IPS-20b (cell line): ENCODE data around the gene OTUD6A.

Experiments used
- H3K27ac ChIP-seq: one replicate; pipeline ENCODE4 v1.5.1; 2013; ENCODE audit warnings: low read length
- H3K27me3 ChIP-seq: 2 replicates; pipeline ENCODE4 v1.6.1; 2013; ENCODE audit warnings: mild to moderate bottlenecking, low read length, inconsistent platforms; ENCODE audit not compliant: insufficient read depth
- H3K36me3 ChIP-seq: 2 replicates; pipeline ENCODE4 v1.6.1; 2013; ENCODE audit warnings: low read depth, mild to moderate bottlenecking, inconsistent platforms, low read length, moderate library complexity; ENCODE audit not compliant: insufficient read depth
- H3K4me1 ChIP-seq: 2 replicates; pipeline ENCODE4 v1.6.1; 2013; ENCODE audit warnings: mild to moderate bottlenecking, control low read depth, inconsistent platforms, low read length, moderate library complexity; ENCODE audit not compliant: insufficient read depth
- H3K4me3 ChIP-seq: 2 replicates; pipeline ENCODE4 v1.5.1; 2013; ENCODE audit warnings: mild to moderate bottlenecking, low read length, inconsistent platforms
- H3K9ac ChIP-seq: 2 replicates; pipeline ENCODE4 v1.6.1; 2013; ENCODE audit warnings: low read depth, mild to moderate bottlenecking, inconsistent platforms, low read length, moderate library complexity
- H3K9me3 ChIP-seq: 2 replicates; pipeline ENCODE4 v1.6.1; 2013; ENCODE audit warnings: mild to moderate bottlenecking, low read depth, low read length, inconsistent platforms; ENCODE audit not compliant: insufficient read depth

The OTUD6A gene, protein sequence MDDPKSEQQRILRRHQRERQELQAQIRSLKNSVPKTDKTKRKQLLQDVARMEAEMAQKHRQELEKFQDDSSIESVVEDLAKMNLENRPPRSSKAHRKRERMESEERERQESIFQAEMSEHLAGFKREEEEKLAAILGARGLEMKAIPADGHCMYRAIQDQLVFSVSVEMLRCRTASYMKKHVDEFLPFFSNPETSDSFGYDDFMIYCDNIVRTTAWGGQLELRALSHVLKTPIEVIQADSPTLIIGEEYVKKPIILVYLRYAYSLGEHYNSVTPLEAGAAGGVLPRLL

DNA sequence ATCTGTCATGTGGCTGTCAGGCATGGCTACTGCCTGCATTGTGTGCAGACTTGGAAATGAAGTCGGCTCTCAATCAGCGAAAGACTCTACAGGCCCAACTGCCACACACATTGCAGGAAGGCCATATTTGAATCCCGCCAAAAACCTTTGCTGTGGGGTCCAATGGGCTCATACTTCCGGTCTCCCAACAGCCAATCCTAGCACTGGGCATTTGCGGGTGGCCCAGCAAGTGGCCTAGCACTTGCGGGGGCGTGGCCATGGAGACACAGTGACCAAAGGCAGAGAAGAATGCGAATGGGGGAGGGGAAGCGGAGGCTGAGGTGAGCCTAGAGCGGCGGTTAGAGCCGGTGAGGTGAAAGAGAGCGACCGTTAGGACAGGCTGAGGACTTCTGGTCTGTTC is at the start of gene OTUD6A:
Gene OTUD6A (plus strand): TSS at position 382 of the 400 bp plus-strand sequence. CDS start 68 bp downstream, outside the sequence.
- Histone ChIP-seq H3K4me3 (no peak within 1 kb of the TSS), H3K27ac (no peak within 1 kb of the TSS), H3K4me1 (no peaks in the 10 kb centered on the region), H3K36me3 (no peaks in the 10 kb centered on the region), H3K27me3 (no peaks in the 10 kb centered on the region), H3K9me3 (no peaks in the 10 kb centered on the region), H3K9ac (no peak within 1 kb of the TSS)

DNA sequence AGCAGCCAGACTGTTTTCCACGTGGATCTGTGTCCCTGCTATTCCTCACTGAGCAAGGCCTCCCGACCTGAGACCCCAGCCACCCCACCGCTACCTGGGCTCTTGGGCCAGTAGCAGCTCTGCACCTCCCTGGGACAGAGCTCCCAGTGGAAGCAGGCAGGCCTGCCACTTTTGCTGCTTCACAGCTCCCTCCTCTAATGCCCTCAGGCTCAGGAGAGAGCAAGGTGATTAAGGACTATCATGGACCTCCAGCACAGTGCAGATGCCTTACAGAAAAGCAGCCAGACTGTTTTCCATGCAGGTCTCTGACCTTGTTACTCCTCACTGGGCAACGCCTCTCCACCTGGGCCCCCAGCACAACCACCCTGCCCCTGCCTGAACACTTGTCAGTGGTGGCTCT is 49.5 kb upstream of the OTUD6A start:
- Histone ChIP-seq H3K9ac (no peak overlapping the region), H3K27ac (no peak overlapping the region), H3K4me1 (no peaks in the 10 kb centered on the region), H3K27me3 (no peaks in the 10 kb centered on the region), H3K4me3 (no peak overlapping the region), H3K9me3 (no peaks in the 10 kb centered on the region), H3K36me3 (no peaks in the 10 kb centered on the region)

DNA sequence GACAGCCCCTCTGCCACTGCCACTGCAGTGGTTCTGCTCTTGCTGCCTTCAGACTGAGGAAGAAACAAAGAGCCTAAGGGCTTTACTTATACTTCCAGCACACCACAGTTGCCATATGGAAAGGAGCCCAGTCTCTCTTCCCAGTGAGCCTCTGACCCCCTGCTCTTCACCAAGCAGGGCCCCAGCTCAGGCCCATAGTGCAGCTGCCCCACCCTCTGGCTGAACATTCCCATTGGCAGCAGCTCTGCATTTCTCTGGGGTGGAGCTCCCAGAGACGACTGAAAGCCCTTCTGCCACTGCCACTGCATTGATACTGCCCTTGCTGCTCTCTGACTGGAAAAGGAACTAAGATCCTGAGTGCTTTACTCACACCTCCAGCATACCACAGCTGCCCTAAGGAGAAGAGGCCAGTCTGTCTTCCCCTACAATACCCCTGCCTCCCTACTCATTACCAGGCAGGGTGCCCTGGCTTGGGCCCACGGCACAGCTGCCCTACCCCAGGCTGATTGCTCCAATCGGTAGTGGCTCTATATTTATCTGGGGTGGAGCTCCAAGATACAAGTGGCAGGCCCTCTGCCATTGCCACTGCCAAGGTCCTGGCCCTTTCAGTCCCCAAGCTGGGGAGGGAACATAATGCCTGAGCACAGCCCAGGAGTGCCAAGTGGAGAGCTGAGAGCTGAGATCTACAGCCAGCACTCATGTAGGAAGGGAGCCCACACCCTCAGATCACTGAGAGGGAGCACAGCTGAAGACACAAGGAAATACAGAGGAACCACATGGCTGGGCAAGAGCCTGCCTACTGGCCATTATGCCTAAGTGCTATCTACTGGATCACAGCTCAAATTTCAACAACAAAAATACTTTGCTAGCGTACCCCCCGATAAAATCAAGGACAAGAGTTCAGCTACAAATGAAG is 48.5 kb upstream of the OTUD6A start:
- Histone ChIP-seq H3K36me3 (no peaks in the 10 kb centered on the region), H3K9me3 (no peaks in the 10 kb centered on the region), H3K27me3 (no peaks in the 10 kb centered on the region), H3K9ac (no peak overlapping the region), H3K4me1 (no peaks in the 10 kb centered on the region), H3K27ac (no peak overlapping the region), H3K4me3 (no peak overlapping the region)

DNA sequence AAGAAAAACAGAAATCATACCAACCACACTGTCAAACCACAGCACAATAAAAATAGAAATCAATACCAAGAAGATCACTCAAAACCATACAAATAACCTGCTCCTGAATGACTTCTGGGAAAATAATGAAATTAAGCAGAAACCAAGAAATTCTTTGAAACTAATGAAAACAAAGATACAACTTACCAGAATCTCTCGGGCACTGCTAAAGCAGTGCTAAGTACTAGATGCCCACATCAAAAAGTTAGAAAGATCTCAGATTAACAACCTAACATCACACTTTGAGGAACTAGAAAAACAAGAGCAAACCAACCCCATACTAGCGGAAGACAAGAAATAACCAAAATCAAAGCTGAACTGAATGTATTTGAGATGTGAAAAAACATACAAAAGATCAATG is 45.7 kb upstream of the OTUD6A start:
- H3K36me3 ChIP-seq: no peaks in the 10 kb centered on the region
- H3K9ac ChIP-seq: no peak overlapping the region
- H3K9me3 ChIP-seq: no peaks in the 10 kb centered on the region
- H3K4me1 ChIP-seq: no peaks in the 10 kb centered on the region
- no peak overlapping the region for H3K27ac ChIP-seq
- no peaks in the 10 kb centered on the region for H3K27me3 ChIP-seq
- no peak overlapping the region for H3K4me3 ChIP-seq

DNA sequence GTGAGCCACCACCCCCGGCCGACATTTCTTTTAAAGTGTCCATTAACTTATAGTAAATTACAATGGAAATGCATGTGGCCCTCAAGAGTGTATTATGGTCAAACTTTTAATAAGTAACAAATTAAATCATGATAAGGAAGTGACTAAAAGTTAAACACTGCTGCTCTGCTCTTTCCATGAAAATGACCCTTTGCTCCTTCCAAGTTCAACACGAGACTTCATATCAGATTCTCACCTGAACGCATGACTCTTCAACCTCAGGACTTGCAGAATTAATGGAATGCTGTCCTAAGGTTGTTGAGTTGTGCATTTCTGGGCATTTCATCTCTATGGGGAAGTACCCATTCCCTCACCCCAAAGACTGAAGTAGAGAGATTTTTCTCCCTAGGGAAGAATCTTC is 39.6 kb upstream of the OTUD6A start:
- no peaks in the 10 kb centered on the region for H3K4me1 ChIP-seq
- no peaks in the 10 kb centered on the region for H3K27me3 ChIP-seq
- no peaks in the 10 kb centered on the region for H3K9me3 ChIP-seq
- H3K27ac ChIP-seq: no peak overlapping the region
- H3K36me3 ChIP-seq: no peaks in the 10 kb centered on the region
- H3K4me3 ChIP-seq: no peak overlapping the region
- no peak overlapping the region for H3K9ac ChIP-seq

DNA sequence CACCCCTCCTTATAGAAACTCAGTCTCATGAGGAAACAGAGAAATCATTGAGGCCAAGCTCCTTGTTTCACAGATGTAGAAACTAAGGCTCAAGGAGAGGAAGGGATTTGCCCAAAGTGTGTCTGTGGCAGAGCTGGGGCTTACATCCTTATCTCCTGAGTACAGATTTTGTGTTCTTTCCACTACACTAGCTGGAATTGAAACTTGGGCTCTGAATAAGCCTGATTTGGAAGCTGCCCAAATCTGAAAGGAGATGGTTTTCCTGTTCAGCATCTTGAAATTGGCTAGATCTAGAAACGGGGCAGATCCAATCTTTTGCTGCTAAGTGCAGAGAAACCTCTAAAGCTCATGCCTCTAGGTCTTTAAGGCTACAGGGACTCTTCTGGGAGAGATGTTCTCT is 36.8 kb upstream of the OTUD6A start:
- Histone ChIP-seq H3K27ac (no peak overlapping the region), H3K36me3 (no peaks in the 10 kb centered on the region), H3K4me3 (no peak overlapping the region), H3K9me3 (no peaks in the 10 kb centered on the region), H3K27me3 (no peaks in the 10 kb centered on the region), H3K4me1 (no peaks in the 10 kb centered on the region), H3K9ac (no peak overlapping the region)

DNA sequence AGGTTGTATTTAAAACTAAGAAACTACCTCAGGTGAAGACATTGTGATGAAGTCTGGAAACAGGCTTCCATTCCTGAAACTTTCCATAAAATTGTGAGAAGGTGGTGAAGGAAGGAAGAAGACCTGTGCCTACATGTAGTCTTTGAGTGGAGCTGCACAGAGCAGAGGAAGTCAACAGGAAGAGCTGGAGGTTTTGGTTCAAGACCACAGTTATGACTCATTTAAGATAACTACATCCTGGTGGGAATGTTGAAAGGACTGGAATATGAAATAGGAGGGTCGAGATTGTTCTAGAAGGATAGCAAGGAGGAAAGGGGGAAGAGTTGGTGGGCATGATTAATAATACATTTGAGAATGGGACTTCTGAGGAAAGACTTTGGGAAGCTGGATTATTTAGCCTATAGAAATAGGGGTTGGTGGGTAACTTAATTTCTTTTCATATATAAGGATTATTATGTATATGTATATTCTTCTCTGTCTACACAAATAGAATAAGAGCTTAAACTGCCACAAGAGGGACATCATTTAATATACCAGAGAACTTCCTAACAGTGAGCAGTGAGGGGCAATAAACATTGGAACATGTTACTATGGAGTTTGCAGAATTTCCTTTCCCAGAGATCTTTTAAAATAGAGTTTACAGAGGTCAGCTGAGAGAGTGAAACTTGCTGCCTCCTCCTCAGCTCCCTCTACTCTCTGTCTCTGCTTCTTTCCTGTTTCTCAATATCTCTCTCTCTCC is 36.0 kb upstream of the OTUD6A start:
- no peaks in the 10 kb centered on the region for H3K27me3 ChIP-seq
- no peak overlapping the region for H3K27ac ChIP-seq
- H3K4me3 ChIP-seq: no peak overlapping the region
- H3K9ac ChIP-seq: no peak overlapping the region
- no peaks in the 10 kb centered on the region for H3K36me3 ChIP-seq
- H3K9me3 ChIP-seq: no peaks in the 10 kb centered on the region
- H3K4me1 ChIP-seq: no peaks in the 10 kb centered on the region

DNA sequence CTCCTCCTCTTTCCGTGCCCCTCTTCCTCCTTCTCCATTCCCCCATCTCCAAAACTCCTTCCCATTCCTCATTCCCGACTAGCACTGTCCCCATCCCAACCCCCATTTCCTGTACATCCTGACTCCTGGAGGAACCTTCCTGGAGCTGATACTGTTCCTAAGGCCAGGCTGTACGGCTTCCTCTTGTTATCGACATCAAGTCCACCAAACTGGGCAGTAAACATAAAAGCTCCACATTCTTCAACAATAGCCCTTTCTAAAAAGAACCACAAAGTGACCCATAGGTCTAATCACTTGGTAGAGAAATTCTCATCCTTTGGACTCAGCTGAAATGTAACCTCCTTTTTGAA is 35.4 kb upstream of the OTUD6A start:
- no peak overlapping the region for H3K27ac ChIP-seq
- no peak overlapping the region for H3K9ac ChIP-seq
- no peaks in the 10 kb centered on the region for H3K4me1 ChIP-seq
- H3K36me3 ChIP-seq: no peaks in the 10 kb centered on the region
- no peak overlapping the region for H3K4me3 ChIP-seq
- H3K9me3 ChIP-seq: no peaks in the 10 kb centered on the region
- H3K27me3 ChIP-seq: no peaks in the 10 kb centered on the region

DNA sequence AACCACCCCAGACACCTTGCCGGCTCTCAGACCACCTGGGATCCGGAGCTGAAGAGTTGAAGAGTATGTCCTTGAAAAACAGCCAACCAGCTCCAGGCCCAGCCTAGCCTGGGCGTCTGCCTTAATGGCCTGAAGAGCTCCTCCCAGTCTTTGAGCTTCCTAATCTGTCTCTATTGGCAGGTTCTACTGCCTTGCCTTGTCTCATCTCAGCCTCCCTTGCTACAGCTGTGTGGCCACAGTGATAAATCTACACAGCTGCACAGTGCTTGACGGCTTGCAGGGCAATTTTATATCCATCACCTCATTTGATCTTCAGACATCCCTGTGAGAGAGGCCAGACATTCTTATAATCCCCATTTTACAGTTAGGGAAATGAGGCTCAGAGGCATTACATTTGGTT is 32.4 kb upstream of the OTUD6A start:
- Histone ChIP-seq H3K9ac (no peak overlapping the region), H3K9me3 (no peaks in the 10 kb centered on the region), H3K27me3 (no peaks in the 10 kb centered on the region), H3K27ac (no peak overlapping the region), H3K36me3 (no peaks in the 10 kb centered on the region), H3K4me3 (no peak overlapping the region), H3K4me1 (no peaks in the 10 kb centered on the region)

DNA sequence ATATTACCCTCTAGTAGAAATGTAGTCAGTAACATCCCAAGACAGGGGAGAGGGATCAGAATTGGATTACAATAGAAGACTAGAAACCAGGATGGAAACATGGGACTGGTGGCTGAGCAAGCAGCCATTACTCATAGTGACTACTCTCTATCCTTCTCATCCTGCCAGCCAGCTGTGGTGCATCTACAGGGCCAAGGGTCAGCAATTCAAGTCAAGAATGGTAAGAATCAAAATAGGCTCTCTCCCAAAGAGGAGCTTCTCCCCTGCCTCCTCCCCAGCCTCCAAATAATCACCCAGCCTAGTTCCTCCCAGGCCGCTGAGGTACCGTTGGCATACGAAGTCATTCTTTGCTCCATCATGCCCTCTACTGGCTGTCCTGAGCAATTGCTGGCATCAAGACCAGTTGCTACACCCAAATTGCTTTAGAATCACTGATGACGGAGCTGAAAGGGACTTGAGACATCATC is 31.9 kb upstream of the OTUD6A start:
- Histone ChIP-seq H3K9me3 (no peaks in the 10 kb centered on the region), H3K27me3 (no peaks in the 10 kb centered on the region), H3K27ac (no peak overlapping the region), H3K36me3 (no peaks in the 10 kb centered on the region), H3K4me3 (no peak overlapping the region), H3K4me1 (no peaks in the 10 kb centered on the region), H3K9ac (no peak overlapping the region)

DNA sequence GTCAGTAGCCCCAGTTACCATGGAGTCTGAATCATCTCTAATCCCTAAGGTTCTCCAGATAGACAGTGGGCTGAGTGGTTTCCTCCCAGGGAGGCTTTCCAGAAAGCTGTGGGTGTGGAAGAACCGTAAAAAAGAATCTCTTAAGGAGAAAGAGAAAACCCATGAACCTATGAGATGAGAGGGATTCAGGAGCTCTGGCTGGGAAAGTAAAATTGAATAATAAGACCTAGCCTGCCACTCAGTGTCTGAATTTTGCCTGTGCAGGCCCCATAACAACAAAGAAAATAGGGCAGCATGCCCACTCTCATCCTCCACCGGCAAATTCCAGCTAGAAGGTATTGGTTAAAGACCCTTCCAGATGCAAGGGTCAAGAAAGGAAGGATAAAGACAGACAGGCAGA is 29.5 kb upstream of the OTUD6A start:
- H3K9me3 ChIP-seq: no peaks in the 10 kb centered on the region

More for the DNA sequence above, 29.5 kb upstream of the OTUD6A start:
- Histone ChIP-seq H3K9ac (no peak overlapping the region), H3K4me3 (no peak overlapping the region), H3K27me3 (no peaks in the 10 kb centered on the region), H3K27ac (no peak overlapping the region), H3K4me1 (no peaks in the 10 kb centered on the region), H3K36me3 (no peaks in the 10 kb centered on the region)
